ENCODE results near the gene DCHS1.

Gene DCHS1

DNA sequence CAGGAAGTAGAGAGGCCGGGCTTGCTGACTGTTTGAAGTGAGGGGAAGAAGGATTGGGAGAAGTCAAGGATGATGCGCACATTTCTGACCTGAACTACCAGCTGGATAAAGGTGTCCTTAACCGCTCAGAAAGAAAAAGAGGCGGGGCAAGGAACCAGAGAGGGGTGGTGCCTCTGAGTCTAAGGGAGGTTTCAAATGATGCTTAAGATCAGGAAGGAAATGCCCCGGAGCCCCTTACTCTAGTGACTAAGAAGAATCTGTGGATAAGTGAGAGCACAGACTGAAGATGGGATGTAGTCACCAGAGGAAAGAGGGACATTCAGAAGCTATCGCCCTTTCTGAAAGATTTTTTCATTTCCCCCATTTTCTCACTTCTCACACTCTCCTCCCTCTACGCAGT lies 12.7 kb downstream of the DCHS1 start:
- DNase-seq = no peak

DNA sequence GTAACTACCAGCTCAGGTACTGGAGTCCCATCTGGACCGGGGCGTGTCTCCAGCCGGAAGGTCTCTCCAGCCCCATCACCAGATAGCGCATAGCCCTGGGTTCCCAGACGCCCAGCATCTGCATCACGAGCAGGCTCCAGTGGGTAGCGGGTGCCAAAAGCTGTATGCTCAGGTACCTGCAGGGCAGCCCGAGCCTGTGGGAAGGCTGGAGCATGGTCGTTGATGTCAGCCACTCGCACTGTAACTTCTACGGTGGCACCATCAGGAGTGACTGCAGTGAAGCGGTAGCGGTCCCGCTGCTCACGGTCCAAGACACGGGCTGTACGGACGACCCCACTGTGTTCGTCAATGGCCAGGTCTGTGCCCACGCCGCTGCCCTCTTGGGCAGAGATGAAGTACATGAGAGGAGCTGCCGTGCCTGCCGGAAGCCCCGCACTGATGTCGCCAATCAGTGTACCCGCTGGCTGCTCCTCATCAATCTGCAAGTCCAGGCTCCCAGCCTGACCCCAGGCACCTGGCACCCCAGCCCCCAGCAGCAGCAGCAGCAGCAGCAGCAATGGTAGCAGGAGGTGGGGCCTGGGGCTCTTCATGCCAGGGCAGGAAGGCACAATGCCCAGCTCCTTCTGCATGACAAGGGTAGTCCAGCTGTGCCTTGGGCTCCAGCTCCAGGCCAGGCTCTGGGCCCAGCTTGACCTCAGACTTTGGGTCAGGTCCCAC lies 14.5 kb downstream of the DCHS1 start:
- no peak for DNase-seq

DNA sequence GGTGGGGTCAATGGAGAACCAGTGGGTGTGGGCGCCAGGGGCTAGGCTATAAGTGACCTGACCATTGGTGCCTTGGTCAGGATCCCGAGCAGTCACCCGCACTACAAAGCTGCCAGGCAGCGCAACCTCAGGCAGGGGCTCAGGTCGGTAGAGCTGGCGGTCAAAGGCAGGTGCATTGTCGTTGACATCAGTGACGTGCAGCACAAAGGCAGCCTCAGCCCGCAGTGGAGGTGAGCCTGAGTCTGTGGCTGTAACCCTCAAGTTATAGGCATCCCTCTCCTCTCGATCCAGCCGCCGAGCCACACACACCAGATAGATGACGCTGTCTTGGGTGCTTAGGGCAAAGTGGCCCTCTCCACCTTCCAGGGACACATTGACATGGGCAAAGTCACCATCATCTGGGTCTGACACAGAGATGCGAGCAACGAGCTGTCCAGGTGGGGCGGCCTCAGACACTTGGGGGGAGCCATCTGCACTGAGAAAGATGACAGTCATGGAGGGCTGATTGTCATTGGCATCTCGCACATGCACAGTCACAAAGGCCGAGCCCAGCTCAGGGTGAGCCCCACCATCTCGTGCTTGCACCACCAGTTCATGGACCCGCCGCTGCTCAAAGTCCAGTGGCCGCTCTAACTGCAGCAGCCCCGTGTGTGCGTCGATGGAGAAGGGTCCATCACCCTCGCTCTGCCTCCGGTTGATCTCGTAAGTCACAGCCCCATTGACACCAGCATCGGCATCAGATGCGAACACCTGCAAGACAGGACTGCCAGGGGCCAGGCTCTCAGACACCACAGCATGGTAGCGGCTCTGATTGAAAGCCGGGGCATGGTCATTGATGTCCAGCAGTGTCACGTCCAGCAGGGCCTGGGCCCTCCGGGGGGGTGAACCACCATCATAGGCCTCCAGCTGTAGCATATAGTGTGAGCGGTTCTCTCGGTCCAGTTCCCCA lies 15.3 kb downstream of the DCHS1 start:
- no peak for DNase-seq

DNA sequence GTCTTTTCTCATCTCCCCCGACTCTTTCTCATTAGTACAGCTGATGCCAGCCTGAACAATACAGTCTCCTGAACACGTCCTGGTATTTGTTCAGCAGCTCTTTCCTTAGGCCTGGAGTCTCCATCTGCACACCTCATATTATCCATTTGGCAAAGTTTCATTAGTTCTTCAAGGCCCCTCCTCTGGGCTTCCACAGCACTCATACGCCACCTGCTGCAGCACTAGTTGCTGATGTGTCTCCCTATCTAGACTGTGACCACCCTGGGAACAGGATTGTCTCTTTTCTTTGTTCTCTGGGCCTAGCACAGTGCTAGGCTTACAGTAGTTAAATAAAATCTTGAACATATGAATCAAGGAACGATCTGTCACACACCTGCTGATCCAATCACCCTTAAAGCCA lies 17.2 kb downstream of the DCHS1 start:
- DNase-seq = no peak

DNA sequence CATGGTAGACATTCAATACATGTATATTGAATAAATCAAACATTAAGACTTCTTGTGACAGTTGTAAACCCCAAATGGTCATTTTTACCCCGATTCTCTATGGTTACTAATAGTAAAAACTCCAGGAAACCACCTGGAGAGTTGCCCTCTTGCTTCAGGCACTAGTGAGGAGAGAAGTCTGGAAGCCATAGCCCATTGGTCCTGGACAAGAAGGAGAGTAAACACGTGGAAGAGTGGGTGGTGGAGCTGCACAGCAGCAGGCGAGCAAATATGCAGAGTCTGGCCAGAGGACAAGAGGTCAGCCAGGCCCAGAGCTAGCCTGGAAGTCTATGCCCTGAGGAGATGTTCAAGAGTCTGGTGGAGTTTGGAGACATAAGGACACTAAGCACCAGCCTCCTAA lies 17.7 kb downstream of the DCHS1 start:
- DNase-seq = no peak

DNA sequence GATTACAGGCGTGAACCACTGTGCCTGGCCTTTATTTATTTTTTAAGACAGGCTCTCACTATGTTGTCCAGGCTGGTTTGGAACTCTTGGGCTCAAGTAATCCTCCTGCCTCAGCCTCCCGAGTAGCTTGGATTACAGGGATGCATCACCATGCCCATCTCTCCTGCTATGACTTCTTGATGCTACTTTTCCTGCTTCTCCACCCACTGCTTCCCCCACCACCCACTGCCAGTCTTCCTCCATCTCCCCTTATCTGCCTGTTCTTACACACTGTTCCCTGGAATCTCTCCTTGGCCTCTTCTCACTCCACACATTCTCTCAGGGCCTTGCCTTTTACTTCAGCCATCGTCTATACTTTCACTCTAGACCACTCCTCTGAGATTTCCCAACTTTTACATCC lies 19.1 kb downstream of the DCHS1 start:
- no peak for DNase-seq

DNA sequence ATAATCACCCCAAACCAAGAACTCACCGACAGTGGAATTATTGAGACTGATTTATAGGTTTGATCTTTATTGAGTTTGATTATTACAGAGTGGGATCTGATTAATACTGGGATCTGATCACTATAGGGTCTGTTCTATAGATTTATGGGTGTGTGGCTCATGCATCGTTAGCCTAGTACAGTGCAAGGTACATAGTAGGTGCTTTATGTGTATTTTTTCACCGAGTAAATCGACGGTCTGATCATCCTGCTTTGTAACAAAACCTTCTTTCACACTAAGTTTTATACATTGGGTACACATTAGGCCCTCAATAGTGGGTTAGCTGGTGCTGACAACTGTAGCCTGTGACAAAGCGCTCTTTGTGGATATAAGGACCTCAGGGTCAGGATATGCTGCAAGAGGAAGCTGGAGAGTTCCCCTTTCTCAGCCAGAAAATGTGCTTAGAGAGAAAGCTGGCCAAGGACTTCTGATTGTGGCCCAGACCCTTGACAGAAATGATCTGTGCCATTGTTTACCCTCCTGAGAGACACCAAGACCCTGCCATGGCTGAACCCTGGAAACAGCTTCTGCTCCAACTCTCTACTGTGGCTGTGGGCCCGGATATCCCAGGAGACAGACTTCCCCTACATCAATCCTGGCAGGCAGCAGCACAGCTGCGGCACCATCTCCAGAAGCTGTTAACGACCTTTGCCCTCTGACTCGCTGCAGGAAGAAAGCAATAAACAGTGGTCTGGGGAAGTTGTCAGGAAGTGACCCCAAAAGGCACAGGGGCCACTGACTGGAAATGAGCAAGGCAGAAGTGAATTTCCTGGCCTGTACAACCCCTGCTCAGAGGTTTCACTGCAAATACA lies 20.3 kb downstream of the DCHS1 start:
- peak; percentile 56 to 67 for DNase-seq

DNA sequence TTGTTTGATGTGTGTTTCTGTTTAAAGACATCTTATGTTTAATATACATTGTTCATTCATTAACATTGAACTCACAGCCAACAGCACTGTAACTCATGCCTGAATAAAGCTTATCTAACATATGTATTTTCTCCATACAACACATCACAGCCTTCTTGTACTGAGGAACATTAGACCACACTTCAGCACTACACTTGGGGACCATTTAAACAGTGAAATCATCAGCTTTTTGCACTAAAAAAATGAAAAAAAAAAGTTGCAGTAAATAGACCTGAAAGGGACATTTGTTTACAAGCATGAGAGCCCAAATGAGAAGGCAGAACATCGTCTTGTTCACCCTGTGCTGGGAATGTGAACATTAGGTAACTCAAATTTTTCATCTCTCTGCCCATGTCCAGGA lies 21.1 kb downstream of the DCHS1 start:
- no peak for DNase-seq

DNA sequence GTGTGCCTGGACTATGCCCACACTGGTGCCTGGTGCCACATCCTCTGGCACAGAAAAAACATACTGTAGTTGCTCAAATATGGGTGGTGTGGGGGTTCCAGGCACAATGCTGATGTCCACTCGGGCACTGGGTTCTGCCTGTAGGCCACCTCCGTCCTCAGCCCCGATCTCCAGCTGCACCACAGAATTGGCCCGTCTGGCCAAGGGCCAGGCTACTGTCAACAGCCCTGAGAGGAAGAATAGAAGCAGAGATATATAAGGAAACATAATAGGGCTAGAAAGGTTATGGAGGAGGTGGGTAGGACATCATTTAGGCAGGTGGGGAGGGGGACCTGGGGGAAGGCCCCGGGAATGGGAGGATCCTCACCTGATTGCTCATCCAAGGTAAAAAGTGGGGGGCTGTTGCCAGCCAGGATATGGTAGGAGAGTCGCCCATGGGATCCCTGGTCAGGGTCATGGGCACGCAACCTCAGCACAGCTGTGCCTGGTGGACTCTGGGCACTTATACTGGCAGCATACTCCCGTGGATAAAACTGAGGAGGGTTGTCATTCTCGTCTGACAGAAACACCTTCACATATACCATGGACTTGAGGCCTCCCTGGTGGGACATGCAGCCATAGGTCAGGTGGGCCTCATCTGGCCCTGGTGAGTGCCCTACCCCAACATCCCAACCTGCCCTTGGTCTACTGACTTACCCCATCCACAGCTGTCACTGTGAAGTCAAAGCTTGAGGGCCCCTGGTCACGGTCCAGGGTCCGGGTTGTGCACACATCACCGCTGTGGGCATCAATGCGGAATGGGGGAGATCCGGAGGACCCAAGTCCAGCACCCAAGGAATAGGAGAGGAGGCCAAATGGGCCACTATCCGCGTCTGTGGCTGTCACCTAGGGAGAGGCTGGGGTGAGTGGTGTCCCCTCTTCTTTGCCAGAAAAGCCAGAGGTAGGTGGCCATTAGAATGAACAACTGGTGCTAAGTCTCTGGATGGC lies 21.9 kb downstream of the DCHS1 start:
- DNase-seq = no peak

DNA sequence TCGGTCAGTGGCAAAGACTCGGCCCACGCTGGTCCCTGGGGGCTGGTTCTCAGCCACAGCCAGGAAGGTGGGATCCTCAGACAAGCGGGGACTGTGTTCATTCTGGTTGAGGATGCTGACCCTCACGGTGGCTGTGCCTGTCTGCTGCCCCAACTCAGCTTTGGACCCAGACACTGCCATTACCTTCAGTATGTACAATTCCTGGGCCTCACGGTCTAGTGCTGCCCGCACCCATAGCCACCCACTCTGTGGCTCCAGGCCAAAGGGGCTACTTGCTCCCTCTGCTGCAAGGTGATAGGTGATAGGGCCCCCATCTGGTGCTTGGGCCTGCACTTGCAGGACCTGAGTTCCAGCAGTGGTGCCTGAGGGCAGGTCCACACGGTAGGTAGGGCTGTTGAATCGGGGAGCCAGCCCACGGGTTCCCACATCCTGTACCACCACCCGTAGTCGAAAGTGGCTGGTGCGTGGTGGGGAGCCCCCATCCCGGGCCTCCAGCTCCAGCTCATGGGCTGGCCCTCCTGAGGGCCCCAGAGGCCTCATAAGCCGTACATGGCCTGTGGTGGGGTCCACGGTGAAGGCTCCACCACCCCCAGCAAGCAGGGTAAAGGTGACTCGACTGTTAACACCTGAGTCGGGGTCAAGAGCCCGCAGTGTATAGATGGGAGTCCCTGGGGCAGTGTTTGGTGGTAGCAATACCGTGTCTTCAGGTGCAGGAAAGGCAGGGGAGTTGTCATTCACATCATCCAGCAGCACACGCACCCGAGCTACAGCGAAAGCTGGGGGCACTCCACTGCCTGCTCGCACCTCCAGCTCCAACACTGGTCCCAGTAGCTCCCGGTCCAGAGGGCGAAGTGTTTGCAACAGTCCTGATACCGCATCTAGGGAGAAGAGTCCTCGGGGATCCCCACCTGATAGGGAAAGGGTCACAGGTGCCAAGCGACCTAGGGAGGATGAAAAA lies 23.2 kb downstream of the DCHS1 start:
- no peak for DNase-seq

DNA sequence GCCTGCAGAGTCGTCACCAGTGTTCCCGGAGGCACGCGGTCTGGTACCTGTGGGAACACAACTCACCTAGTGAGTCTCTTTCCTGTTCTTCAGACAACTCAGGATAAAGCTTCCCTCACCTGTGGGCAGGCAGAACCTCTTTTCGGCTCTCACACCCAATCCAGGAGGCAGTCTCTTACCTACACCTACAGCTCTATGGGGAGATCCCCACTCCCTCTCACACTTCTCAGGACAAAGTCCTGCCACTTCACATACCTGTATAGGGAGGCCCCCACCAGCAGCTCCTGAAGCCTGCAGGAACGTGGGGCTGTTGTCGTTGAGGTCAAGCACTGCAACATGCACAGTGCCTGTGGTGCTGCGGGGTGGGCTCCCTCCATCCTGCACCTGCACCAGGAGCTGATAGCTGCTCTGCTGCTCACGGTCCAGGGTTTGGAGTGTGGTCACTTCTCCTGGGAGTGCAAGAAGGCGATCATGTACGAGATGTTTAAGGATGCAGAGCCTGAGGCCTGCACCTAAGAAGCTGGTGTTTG lies 24.2 kb downstream of the DCHS1 start:
- no peak for DNase-seq

DNA sequence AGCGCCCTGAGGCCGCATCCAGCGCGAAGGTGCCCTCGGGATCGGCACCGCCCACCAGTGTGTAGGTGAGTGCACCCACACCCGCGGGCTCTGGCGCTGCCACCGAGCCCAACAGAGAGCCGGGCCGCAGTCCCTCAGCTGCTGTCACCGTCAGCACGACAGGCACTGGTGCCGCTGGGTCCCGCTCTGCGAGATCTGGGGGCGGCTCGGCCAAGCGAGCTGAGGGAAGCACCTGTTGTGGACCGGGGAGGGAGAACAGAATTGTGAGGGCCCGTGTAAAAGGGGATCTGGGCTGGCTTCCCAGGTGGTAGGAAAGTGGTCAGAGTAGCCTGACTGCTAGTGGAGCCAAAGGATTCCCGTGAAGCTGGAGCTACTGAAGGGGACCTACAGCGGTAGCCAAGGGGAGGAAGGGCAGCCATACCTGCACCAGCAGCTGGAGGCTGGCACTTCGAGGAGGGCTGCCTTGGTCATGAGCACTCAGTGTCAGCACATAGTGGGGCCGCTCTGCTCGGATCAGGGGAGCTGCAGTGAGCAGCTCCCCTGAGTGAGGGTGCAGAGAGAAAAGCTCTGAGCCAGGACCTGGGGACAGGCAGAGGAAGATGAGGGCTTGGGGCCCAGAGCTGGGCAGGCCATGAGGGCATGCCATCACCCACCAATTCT lies 24.8 kb downstream of the DCHS1 start:
- no peak for DNase-seq

DNA sequence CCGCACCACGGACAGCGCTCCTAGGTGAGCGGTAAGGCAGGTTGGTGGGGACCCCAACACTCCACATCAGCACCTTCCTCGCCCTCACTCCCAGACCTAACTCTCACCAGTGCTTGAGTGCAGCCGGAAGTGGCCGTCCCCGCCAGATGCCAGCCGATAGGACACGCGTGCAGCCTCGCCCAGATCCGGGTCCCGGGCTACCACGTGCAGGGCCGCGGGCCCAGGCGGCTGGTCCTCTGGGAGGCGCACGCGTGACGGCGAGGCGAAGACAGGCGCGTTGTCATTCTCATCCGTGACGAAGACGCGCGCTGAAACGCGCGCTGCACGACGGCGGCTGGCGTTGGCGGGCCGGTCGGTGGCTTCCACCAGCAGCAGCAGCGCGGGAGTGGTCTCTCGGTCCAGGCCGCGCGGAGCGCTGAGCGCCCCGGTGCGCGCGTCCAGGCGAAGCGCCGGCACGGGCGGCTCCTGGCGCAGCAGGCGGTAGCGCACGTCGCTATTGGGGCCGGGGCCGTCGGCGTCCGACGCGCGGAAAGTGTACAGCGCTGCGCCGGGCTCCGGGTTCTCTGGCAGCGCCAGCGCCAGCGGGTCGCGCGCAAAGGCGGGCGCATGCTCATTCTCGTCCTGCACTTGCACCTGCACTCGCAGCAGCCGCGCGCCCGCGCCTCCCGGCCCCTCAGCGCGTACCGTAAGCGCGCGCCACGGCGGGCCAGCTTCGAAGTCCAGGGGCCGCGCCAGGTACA lies 25.5 kb downstream of the DCHS1 start:
- no peak for DNase-seq

DNA sequence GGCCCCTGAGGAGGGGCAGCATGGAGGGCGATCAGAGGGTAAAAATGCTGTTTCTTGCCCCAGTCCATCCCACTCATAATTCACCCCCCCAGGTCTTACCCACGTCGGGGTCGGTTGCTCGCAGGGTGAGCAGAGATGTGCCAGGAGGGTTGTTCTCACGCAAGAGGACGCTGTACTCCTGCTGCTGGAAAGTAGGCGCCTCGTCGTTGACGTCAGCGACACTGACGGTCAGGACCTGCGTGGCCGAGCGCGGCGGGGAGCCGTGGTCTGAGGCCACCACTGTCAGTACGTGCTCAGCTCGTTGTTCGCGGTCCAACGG lies 26.1 kb downstream of the DCHS1 start:
- DNase-seq = no peak

DNA sequence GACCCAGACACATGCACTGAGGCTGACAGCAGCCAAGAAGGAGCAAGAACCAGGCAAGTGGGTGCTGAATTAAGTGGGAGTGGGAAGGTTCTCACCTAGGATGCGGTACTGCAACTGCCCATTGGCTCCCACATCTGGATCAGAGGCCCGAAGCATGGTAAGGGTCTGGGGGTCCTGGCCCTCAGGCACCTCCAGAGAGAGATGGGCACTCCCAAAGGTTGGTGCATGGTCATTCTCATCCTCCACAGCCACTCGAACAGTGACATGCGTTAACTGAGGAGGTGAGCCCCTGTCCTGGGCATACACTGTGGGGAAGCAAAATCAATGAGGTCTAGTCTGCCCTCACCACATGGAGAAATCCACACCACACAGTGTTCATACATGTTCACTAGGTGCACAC lies 27.1 kb downstream of the DCHS1 start:
- no peak for DNase-seq

DNA sequence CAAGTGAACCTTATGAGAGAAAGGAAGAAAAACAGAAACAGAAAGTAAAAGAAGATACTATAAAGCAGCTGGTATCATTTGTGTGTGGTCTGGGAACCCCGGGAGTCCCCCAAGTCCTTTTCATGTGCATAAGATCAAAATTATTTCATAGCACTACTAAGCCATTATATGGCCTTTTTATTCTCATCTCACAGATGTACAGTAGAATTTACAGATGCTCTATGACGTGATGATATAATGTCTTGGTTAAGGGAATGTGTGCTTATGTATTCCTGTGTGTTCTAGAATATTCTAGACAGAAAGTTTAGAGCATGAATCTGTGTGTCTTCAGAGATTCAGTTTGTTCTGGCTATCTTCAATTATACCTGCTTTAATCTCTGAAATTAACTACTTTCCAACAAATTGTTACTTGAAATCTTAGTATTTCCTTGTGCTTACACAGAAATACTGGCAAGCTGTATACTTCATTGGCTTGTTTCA lies 27.8 kb downstream of the DCHS1 start:
- no peak for DNase-seq

DNA sequence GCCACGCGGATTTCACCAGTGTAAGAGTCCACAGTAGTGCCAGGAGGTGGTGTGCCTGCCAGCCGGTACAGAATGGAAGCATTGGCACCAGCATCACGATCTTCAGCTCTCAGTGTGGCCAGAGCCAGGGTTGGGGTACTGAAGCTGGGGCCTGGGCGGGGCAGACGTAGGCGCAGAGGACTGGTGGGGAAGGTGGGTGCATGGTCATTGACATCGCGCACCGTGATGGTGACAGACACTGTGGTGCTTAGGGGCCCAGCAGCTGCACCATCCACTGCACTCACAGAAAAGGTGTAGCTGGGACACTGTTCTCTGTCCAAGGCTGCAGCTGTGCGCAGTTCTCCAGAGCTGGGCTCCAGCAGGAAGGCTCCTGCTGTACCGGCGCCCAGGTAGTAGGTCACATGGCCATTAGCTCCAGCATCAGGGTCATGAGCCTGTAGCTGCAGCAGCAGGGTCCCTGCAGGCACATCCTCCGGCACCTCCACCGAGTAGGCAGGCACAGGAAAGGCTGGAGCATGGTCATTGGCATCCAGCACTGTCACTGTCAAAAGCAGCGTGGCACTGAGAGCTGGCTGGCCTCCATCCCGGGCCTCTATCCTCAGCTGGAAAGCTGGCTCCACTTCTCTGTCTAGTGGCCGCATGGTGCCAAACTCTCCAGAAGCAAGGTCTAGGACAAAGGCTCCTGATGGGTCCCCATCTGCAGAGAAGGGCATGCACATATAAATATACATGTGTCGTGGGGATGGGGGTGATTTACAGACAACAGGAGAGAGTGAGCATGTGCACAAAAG lies 28.4 kb downstream of the DCHS1 start:
- no peak for DNase-seq

DNA sequence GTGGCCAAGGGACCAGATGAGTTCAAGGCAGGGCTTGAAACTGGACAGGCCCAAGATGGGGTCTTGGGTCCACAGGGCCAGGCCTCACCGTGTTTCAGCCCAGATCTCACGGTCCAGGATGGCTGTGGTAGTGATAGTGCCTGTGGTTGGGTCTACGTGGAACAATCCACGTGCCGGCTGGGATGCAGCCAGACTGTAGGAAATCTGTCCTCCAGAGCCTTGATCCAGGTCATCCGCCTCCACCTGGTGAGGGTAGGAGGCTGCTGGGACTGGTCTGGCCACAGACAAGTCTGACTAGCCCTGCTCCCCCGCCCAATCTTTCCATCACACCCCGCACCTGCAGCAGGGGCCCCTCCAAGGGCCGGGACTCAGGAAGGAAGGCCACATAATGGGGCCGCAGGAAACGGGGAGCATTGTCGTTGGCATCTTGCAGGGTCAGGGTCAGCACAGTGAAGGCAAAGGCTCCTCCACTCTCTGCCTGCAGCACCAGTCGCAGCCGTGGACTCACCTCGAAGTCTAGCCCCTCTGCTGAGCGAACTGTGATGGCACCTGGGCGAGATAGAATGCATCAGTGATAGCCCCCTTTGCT lies 29.7 kb downstream of the DCHS1 start:
- DNase-seq = no peak

All from inflammatory macrophage treated with lipopolysaccharide for 1 hour (primary cell).